Effector CD4-positive, alpha-beta T cell (primary cell): ENCODE measurements around the gene FBXO41.
A peak's percentile ranks its signal among the peaks of the same experiment; 100 is the strongest.

Experiments
- DNase-seq: peaks from one replicate; pipeline ENCODE4 v3.0.0-alpha.2; 2020

Gene FBXO41

GRCh38 chr2:73244580-73244979 is 39.7 kb downstream of the FBXO41 start:
- DNase-seq: no peak

GRCh38 chr2:73243884-73244570 is 40.3 kb downstream of the FBXO41 start:
- DNase-seq: no peak

- DNase-seq: no peak
These were observed 44.5 kb downstream of the FBXO41 start for GRCh38 chr2:73239776-73240175.

GRCh38 chr2:73238976-73239375 is 45.3 kb downstream of the FBXO41 start:
- DNase-seq: no peak

- no peak for DNase-seq
These were observed 46.1 kb downstream of the FBXO41 start for GRCh38 chr2:73238149-73238548.

- no peak for DNase-seq
These were observed 47.1 kb downstream of the FBXO41 start for GRCh38 chr2:73237168-73237567.

- DNase-seq: no peak
These were observed 48.8 kb downstream of the FBXO41 start for GRCh38 chr2:73235315-73236028.

GRCh38 chr2:73233932-73234832 is 50.1 kb downstream of the FBXO41 start, which contains the start of gene CCT7:
TSS of gene CCT7 (plus strand) at chr2:73234308. CDS start at chr2:73234379, 71 bp downstream.
- DNase-seq: peak; percentile 85

- peak; percentile 94 for DNase-seq
These were observed 50.9 kb downstream of the FBXO41 start, which contains the start of gene PRADC1 for GRCh38 chr2:73233154-73233931. TSS of gene PRADC1 (minus strand) at chr2:73233239. CDS start at chr2:73233160, 79 bp downstream.

- no peak for DNase-seq
These were observed 51.7 kb downstream of the FBXO41 start for GRCh38 chr2:73232403-73233153.

- no peak for DNase-seq
These were observed 55.6 kb downstream of the FBXO41 start for GRCh38 chr2:73228631-73229030.

GRCh38 chr2:73227086-73227485 is 57.2 kb downstream of the FBXO41 start:
- DNase-seq: no peak

GRCh38 chr2:73225513-73226360 is 58.5 kb downstream of the FBXO41 start:
- DNase-seq: no peak

- DNase-seq: no peak
These were observed 60.5 kb downstream of the FBXO41 start for GRCh38 chr2:73223821-73224220.

- no peak for DNase-seq
These were observed 66.0 kb downstream of the FBXO41 start for GRCh38 chr2:73218298-73218697.

GRCh38 chr2:73217826-73218225 is 66.5 kb downstream of the FBXO41 start:
- no peak for DNase-seq

GRCh38 chr2:73217160-73217559 is 67.1 kb downstream of the FBXO41 start:
- no peak for DNase-seq

- DNase-seq: no peak
These were observed 69.0 kb downstream of the FBXO41 start for GRCh38 chr2:73215254-73215653.

- DNase-seq: peak; percentile 86
These were observed 69.9 kb downstream of the FBXO41 start, which contains the start of gene SMYD5 for GRCh38 chr2:73214120-73215035. TSS of gene SMYD5 (plus strand) at chr2:73214245. CDS start at chr2:73214267, 22 bp downstream.
